Upper lobe of right lung (tissue), 1 donor: ENCODE data around the gene GSC2. TPM values are rescaled to one million over a fixed set of nuclear protein-coding genes. Genes with fewer than 3 reads are reported as not detected.

Experiments used
- ATAC-seq: fragments of 200-7000 bp; cut with Tn5 transposase; one replicate; pipeline ENCODE4 v1.9.1; 2020; ENCODE audit warnings: mild to moderate bottlenecking, moderate library complexity
- DNase-seq: peaks from one replicate; pipeline ENCODE4 v3.0.0-alpha.2; 2020
- H3K27ac ChIP-seq: fragments of 200-600 bp; one replicate; pipeline ENCODE4 v1.8.0; 2022
- H3K27me3 ChIP-seq: fragments of 200-600 bp; one replicate; pipeline ENCODE4 v1.8.0; 2022; ENCODE audit warnings: mild to moderate bottlenecking
- H3K36me3 ChIP-seq: fragments of 200-600 bp; one replicate; pipeline ENCODE4 v1.8.0; 2022
- H3K4me1 ChIP-seq: fragments of 200-600 bp; one replicate; pipeline ENCODE4 v1.8.0; 2022
- H3K4me3 ChIP-seq: fragments of 200-600 bp; one replicate; pipeline ENCODE4 v1.8.0; 2022; ENCODE audit warnings: mild to moderate bottlenecking
- H3K9me3 ChIP-seq: fragments of 200-600 bp; one replicate; pipeline ENCODE4 v1.8.0; 2022
- intact Hi-C: fragments of 100-400 bp; cut with DNase I; formaldehyde crosslinking; loops from one replicate; pipeline ENCODE4 v1.11.0; 2022
- total RNA-seq: library from RNA; stranded (reverse); fragmentation: NEBNext Ultra II Directional; extraction: Animal tissue kit (Norgen Biotek cat#: 25700); gene quantifications from one replicate; pipeline ENCODE4 v1.2.1, GENCODE V29; 2021
- TF ChIP-seq, protein P1 (sequence below): fragments of 200-600 bp; IDR thresholded peaks from one replicate; pipeline ENCODE4 v1.8.0; 2022; ENCODE audit warnings: antibody characterized with exemption
- donor health status: DM: no; HTN: yes; CAD: no; lungs with severe emphysema.

GSC2 gene
- total RNA-seq, 1 donor from 2014 or later, result not detected

DNA sequence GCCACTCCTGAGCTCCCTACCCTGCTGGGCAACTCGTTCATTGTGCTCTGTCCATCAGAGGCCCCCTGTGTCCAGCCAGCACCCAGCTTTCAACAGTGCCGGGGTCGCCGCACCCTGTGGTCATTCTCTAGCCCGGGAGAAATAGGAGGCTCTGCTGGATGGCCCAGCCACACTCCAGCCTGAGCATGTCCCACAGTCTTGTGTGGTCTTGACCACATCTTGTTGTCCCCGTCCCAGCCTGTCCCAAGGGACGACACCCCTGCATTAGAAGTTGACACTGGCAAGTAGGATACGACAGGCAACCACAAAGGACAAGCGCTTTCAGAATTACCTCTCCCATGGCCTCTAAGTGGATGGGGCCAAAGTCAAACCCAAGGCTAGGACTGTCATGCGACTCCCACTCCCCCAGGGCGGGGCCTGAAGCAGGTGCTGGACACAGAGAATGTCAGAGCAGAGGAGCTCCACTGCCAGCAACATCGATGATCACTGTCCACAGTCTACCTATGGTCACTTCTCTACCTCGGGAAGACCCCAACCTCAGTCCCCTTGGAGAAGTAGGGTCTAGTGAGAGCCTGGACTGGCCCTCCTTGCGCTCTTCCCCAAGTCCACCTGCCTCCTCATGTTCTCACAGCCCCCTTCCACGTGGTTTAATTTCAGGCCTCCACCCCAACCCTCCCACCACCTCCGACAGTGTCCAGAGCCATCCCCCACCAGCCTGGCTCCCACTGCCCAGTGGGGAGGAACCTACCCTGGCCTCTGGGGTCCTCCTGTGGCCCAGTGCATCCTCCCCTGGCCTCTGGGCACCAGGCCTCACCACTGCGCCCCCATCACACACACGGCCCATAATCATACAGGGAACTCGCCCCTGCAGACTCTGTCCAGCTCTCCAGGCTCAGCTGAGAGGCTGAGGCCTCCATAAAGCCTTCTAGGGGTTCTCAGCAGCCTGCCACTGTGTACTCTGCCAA lies 23.5 kb downstream of the GSC2 start:
- H3K4me1 ChIP-seq, result peaks cover 4% of the 10 kb centered on the region
- no peak overlapping the region for H3K27ac ChIP-seq
- DNase-seq (no peak), ATAC-seq (no peak)
- H3K27me3 ChIP-seq, result no peaks in the 10 kb centered on the region
- TF ChIP-seq, protein P1, sequence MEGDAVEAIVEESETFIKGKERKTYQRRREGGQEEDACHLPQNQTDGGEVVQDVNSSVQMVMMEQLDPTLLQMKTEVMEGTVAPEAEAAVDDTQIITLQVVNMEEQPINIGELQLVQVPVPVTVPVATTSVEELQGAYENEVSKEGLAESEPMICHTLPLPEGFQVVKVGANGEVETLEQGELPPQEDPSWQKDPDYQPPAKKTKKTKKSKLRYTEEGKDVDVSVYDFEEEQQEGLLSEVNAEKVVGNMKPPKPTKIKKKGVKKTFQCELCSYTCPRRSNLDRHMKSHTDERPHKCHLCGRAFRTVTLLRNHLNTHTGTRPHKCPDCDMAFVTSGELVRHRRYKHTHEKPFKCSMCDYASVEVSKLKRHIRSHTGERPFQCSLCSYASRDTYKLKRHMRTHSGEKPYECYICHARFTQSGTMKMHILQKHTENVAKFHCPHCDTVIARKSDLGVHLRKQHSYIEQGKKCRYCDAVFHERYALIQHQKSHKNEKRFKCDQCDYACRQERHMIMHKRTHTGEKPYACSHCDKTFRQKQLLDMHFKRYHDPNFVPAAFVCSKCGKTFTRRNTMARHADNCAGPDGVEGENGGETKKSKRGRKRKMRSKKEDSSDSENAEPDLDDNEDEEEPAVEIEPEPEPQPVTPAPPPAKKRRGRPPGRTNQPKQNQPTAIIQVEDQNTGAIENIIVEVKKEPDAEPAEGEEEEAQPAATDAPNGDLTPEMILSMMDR, result no peak
- intact Hi-C loops, result no loop called here
- no peaks in the 10 kb centered on the region for H3K9me3 ChIP-seq
- H3K36me3 ChIP-seq, result no peaks in the 10 kb centered on the region
- no peak overlapping the region for H3K4me3 ChIP-seq

DNA sequence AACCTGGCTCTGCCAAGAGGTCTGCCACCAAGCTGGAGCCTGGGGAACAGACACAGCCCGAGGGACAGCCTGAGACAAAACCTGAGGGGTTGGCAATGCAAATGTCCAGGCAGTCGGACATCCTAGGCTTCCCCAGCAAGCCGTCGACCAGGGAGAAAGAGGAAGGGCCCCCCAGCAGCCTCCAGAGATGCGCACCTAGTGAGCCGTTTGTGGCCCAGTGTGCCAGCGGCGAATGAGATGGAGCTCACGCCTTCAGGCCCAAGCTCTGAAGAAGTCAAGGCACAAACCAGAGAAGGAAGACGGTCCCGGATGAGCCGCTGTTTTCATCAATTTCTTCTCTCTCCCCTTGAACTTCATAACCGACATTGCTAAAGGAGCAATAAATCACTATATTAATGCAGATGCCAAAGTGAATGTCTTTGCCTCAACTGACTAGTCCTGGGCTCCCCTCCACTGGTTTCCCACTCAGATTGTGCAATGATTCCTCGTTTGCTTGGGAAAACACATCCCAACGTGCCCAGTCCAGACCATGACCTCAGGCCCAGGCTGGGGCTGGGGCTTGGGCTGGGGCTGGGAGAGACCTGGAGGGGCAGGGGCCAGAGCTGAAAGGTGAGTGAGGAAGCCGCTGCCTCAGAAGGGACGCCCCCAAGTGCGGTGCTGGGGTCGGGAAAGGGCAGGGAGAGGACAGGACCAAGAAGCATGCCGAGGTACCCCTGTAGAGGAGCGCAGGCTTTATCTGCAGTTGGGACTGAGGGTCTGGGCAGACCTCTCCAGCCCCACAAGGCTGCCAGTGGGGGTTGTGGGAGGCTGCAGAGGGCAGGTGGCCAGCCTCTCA lies 24.4 kb downstream of the GSC2 start:
- Histone ChIP-seq H3K4me1 (peaks cover 9% of the 10 kb centered on the region), H3K4me3 (no peak overlapping the region), H3K9me3 (no peaks in the 10 kb centered on the region), H3K27me3 (no peaks in the 10 kb centered on the region), H3K36me3 (no peaks in the 10 kb centered on the region), H3K27ac (no peak overlapping the region)
- ATAC-seq (no peak), DNase-seq (no peak)
- intact Hi-C loops, result no loop called here
- TF ChIP-seq, protein P1, result no peak

DNA sequence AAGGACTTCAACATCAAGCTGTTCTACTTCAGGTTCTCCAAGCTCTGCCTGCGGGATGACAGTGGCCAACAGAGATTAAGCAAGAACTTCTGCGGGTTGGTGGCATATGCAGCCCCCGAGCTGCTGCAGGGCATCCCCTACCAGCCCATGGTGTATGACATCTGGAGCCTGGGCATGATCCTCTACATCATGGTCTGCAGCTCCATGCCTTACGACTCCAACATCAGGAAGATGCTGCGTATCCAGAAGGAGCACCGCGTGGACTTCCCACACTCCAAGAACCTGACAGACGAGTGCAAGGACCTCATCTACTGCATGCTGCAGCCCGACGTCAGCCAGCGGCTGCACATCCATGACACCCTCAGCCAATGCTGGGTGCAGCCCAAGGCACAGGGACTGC lies 25.1 kb downstream of the GSC2 start:
- Histone ChIP-seq H3K9me3 (no peaks in the 10 kb centered on the region), H3K27ac (no peak overlapping the region), H3K36me3 (no peaks in the 10 kb centered on the region), H3K4me1 (peaks cover 16% of the 10 kb centered on the region), H3K27me3 (no peaks in the 10 kb centered on the region), H3K4me3 (no peak overlapping the region)
- no peak for ATAC-seq
- TF ChIP-seq, protein P1, result no peak
- intact Hi-C loops, result no loop called here
- no peak for DNase-seq

DNA sequence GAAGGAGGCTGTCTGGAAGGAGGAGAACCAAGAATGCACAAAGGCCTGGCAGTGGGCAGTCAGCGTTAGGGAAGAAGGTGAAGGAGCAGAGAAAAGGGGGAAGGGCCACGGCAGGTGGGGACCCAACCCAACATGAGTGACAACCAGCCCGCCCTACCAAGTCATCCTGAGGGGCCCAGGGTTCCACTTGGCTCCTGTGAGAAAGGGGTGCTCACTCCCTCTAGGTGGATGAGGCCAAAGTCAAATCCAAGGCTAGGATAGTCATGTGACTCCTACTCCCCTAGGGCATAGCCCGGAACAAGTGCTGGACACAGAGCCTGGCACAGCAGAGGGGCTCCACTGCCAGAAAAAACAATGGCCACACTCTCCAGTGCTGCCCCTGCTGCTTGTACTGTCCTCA lies 25.7 kb downstream of the GSC2 start:
- Histone ChIP-seq H3K9me3 (no peaks in the 10 kb centered on the region), H3K27me3 (no peaks in the 10 kb centered on the region), H3K36me3 (no peaks in the 10 kb centered on the region), H3K27ac (no peak overlapping the region), H3K4me1 (peaks cover 22% of the 10 kb centered on the region), H3K4me3 (no peak overlapping the region)
- intact Hi-C loops, result no loop called here
- TF ChIP-seq, protein P1, result no peak
- DNase-seq (no peak), ATAC-seq (no peak)

DNA sequence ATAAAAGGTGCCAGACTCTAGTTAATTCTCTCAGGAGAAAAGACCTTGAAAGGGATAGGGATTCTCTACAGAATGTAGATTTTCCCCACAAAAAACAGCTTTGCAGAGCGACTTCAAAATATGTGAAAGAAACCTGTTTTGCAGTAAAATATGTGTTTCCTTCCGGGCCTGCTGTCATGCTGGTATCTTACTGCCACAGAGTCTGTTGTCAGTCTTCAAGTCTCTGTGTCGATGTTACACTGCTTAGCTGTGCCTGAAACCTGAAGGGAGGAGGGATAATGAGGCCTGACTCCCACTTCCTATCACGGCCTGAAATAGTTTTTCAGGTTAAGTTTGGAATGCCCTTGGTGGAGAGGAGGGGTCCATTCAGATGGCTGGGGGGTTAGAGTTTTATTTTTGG lies 26.2 kb downstream of the GSC2 start:
- Histone ChIP-seq H3K27me3 (no peaks in the 10 kb centered on the region), H3K4me3 (no peak overlapping the region), H3K36me3 (no peaks in the 10 kb centered on the region), H3K4me1 (peaks cover 27% of the 10 kb centered on the region), H3K9me3 (no peaks in the 10 kb centered on the region), H3K27ac (no peak overlapping the region)
- intact Hi-C loops, result no loop called here
- ATAC-seq (no peak), DNase-seq (no peak)
- TF ChIP-seq, protein P1, result no peak
